ENCODE measurements around the gene GAGE12D.
"Not testable (repeated sequence)": the region's sequence is repeated elsewhere in the genome, so short reads cannot be mapped to it uniquely, and the experiment has no call there.

The GAGE12D gene, protein sequence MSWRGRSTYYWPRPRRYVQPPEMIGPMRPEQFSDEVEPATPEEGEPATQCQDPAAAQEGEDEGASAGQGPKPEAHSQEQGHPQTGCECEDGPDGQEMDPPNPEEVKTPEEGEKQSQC

GRCh38 chrX:49541433-49541832 lies at the start of gene GAGE12D:
TSS of gene GAGE12D (plus strand) at chrX:49541733. CDS start at chrX:49542888, 1,155 bp downstream.
- DNase-seq: not testable (repeated sequence)

GRCh38 chrX:49531877-49532276 lies 9.7 kb upstream of the GAGE12D start, which contains the start of gene GAGE12C:
TSS of gene GAGE12C (plus strand) at chrX:49532177. CDS start at chrX:49533332, 1,155 bp downstream.
- not testable (repeated sequence) for DNase-seq

DNA sequence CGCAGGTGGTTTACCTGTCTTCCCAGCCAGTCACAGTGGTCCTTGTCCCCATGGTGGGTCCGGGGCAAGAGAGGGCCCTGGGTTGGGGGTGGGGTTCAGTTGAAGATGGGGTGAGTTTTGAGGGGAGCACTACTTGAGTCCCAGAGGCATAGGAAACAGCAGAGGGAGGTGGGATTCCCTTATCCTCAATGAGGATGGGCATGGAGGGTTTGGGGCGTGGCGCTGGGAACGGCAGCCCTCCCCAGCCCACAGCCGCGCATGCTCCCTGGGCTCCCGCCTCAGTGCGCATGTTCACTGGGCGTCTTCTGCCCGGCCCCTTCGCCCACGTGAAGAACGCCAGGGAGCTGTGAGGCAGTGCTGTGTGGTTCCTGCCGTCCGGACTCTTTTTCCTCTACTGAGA lies 9.5 kb downstream of the GAGE12D start, which contains the start of gene GAGE12E:
GAGE12E (plus strand) TSS at position 301 of the 400 bp plus-strand sequence. CDS start 1,155 bp downstream, outside the sequence.
- DNase-seq: not testable (repeated sequence)

DNA sequence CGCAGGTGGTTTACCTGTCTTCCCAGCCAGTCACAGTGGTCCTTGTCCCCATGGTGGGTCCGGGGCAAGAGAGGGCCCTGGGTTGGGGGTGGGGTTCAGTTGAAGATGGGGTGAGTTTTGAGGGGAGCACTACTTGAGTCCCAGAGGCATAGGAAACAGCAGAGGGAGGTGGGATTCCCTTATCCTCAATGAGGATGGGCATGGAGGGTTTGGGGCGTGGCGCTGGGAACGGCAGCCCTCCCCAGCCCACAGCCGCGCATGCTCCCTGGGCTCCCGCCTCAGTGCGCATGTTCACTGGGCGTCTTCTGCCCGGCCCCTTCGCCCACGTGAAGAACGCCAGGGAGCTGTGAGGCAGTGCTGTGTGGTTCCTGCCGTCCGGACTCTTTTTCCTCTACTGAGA lies 19.0 kb downstream of the GAGE12D start, which contains the start of gene GAGE12F:
GAGE12F (plus strand) TSS at position 301 of the 400 bp plus-strand sequence. CDS start 1,155 bp downstream, outside the sequence.
- not testable (repeated sequence) for DNase-seq

- DNase-seq: not testable (repeated sequence)
Measured at GRCh38 chrX:49568728-49569127, 27.2 kb downstream of the GAGE12D start.

DNA sequence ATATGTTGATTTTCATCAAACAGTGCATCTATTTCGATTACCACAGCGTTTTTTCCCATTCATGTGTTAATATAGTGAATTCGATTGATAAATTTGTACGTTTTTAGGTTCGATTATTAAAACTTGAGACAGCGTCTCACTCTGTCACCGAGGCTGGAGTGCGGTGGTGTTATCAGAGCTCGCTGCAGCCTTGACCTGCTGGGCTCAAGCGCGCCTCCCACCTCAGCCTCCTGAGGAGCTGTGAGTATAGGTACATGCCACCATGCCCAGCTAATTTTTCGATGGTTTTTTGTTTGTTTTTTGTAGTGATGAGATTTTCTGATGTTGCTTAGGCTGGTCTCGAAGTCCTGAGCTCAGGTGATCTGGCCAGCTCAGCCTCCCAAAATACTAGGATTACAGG lies 27.6 kb downstream of the GAGE12D start:
- DNase-seq: not testable (repeated sequence)

DNA sequence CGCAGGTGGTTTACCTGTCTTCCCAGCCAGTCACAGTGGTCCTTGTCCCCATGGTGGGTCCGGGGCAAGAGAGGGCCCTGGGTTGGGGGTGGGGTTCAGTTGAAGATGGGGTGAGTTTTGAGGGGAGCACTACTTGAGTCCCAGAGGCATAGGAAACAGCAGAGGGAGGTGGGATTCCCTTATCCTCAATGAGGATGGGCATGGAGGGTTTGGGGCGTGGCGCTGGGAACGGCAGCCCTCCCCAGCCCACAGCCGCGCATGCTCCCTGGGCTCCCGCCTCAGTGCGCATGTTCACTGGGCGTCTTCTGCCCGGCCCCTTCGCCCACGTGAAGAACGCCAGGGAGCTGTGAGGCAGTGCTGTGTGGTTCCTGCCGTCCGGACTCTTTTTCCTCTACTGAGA lies 28.6 kb downstream of the GAGE12D start, which contains the start of gene GAGE12G:
GAGE12G (plus strand) TSS at position 301 of the 400 bp plus-strand sequence. CDS start 1,155 bp downstream, outside the sequence.
- not testable (repeated sequence) for DNase-seq

DNA sequence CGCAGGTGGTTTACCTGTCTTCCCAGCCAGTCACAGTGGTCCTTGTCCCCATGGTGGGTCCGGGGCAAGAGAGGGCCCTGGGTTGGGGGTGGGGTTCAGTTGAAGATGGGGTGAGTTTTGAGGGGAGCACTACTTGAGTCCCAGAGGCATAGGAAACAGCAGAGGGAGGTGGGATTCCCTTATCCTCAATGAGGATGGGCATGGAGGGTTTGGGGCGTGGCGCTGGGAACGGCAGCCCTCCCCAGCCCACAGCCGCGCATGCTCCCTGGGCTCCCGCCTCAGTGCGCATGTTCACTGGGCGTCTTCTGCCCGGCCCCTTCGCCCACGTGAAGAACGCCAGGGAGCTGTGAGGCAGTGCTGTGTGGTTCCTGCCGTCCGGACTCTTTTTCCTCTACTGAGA lies 38.1 kb downstream of the GAGE12D start, which contains the start of gene GAGE12H:
GAGE12H (plus strand) TSS at position 301 of the 400 bp plus-strand sequence. CDS start 1,155 bp downstream, outside the sequence.
- not testable (repeated sequence) for DNase-seq

- not testable (repeated sequence) for DNase-seq
Measured at GRCh38 chrX:49589196-49589595, 47.7 kb downstream of the GAGE12D start, which contains the start of gene GAGE2A. TSS of gene GAGE2A (plus strand) at chrX:49589496. CDS start at chrX:49590651, 1,155 bp downstream.

DNA sequence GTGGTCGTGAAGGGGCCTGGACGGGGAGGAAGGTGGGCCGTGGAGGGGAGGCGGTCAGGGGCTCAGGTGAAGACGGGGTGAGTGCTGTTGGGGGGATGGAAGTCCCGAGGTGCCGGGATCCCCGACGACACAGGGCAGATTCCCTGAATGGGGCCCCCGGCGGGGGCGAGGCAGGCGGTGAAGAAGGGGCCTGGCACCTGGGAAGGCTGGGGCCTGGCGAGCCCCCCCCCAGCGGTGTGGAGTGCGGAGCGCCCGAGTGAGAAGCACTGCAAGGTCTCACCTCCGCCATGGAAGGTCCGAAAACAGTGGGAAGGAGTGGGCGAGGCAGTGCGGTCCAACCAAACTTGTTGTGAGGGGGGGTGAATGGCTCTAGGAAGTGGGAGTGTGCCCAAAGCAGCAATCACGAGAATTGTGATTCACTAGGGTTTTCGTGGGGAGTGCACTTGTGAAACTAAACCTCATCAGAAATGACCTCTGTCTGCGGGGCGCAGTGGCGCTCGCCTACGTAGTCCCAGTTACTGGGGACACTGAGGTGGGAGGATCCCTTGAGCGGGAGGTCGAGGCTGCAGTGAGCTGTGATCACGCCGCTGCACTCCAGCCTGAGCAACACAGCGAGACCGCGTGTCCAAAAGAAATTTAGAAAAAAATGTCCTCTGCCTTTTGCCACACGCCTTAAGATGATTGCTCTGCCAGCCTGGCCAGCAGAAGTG lies 48.4 kb downstream of the GAGE12D start:
- peak; percentile 12 for DNase-seq

DNA sequence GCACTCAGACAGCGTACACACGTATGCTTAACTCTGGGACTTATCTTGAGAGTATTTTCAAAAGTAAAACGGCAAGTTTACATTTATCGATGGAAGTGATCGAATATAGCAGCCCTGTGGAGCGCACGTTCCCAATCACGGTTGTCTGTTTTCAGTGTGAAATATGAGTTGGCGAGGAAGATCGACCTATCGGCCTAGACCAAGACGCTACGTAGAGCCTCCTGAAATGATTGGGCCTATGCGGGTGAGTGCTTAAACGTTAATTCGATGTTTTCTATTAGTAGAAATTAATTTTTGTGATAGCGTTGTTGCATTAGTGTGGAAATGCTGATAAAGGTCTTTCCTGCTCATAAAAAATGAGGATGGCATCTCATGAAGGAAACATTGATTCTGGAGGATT lies 49.0 kb downstream of the GAGE12D start:
- not testable (repeated sequence) for DNase-seq

Data from activated CD4-positive, alpha-beta T cell treated with anti-CD3 and anti-CD28 coated beads, Interleukin-2, amount 50 U/mL, for 16 hours (primary cell).